HepG2 (cell line): ENCODE measurements around the gene PACC1. TPM values are rescaled to one million over a fixed set of nuclear protein-coding genes. Genes with fewer than 3 reads are reported as not detected.

Experiments
- ATAC-seq: fragments of 200-7000 bp; cut with Tn5 transposase; 3 replicates; pipeline ENCODE4 v1.9.1; 2020; ENCODE audit warnings: mild to moderate bottlenecking, moderate library complexity
- BruUV-seq: library from RNA; stranded (reverse); fragments of 400-500 nt; replicated peaks from 2 replicates; lab custom pipeline; 2021; lab: Mats Ljungman, UMichigan
- CTCF ChIA-PET: fragments of 300-600 bp; formaldehyde crosslinking; extraction: SDS; loops from one replicate; lab custom pipeline; 2021; ENCODE audit warnings: low total read pairs, inconsistent platforms, low intra/inter-chr PET ratio; lab: Yijun Ruan, JAX
- POLR2A ChIA-PET: fragments of 350-600 bp; sonication (Branson Sonifier 250); formaldehyde crosslinking; loops from one replicate; lab custom pipeline; 2020; ENCODE audit warnings: antibody characterized with exemption, inconsistent platforms; lab: Yijun Ruan, JAX
- DNase-seq: peaks from one replicate; pipeline ENCODE4 v3.0.0-alpha.2; 2015; ENCODE audit warnings: low spot score
- FAIRE-seq: peaks from 3 replicates; lab custom pipeline; 2011; peaks lifted over from hg19 to GRCh38; lab: Jason Lieb, UNC
- H2AFZ ChIP-seq: one replicate; pipeline ENCODE4 v1.6.1; 2011; ENCODE audit warnings: low read length, inconsistent platforms
- H3K27ac ChIP-seq: fragments of 300-600 bp; 3 replicates; pipeline ENCODE4 v1.8.0; 2011; ENCODE audit warnings: mixed run types, mild to moderate bottlenecking, mixed read lengths, low read length, inconsistent platforms; ENCODE audit not compliant: insufficient read depth; ENCODE audit errors: extremely low read length
- H3K27me3 ChIP-seq, 2 experiments: fragments of 200-600 bp in 1 of 2; 2 replicates in 1 of 2; 3 replicates in 1 of 2; pipeline versions ENCODE4 v1.6.0 to v1.8.0; 2011; ENCODE audit warnings: low read length in 2 of 2, mild to moderate bottlenecking in 2 of 2, moderate library complexity in 2 of 2, inconsistent platforms in 1 of 2; ENCODE audit not compliant: insufficient read depth in 2 of 2, control insufficient read depth in 1 of 2
- H3K36me3 ChIP-seq, 2 experiments: fragments of 200-600 bp in 1 of 2; replicated peaks in 1 of 2; 2 replicates in 1 of 2; 3 replicates in 1 of 2; pipeline versions ENCODE4 v1.5.1 to v1.8.0; 2011; ENCODE audit warnings: low read length in 2 of 2, inconsistent platforms in 1 of 2; ENCODE audit not compliant: insufficient read depth in 2 of 2, control insufficient read depth in 1 of 2
- H3K4me1 ChIP-seq: 2 replicates; pipeline ENCODE4 v1.5.1; 2012; ENCODE audit warnings: low read length, inconsistent platforms; ENCODE audit not compliant: insufficient read depth
- H3K4me2 ChIP-seq: 2 replicates; pipeline ENCODE4 v1.6.0; 2011; ENCODE audit warnings: low read depth, low read length, inconsistent platforms
- H3K4me3 ChIP-seq, 3 experiments: fragments of 200-600 bp in 1 of 3; sonication (generic), shearing (Covaris generic) in 1 of 3; replicated peaks in 1 of 3; 2 replicates each; pipeline ENCODE4 v1.5.1; 2011 to 2016; ENCODE audit warnings: low read length in 3 of 3, inconsistent platforms in 2 of 3, low read depth in 2 of 3, mild to moderate bottlenecking in 2 of 3, control low read depth in 1 of 3, mixed read lengths in 1 of 3; ENCODE audit not compliant: insufficient read depth in 1 of 3
- H3K79me2 ChIP-seq: one replicate; pipeline ENCODE4 v1.6.1; 2011; ENCODE audit warnings: low read length, inconsistent platforms; ENCODE audit not compliant: insufficient read depth
- H3K9ac ChIP-seq: 2 replicates; pipeline ENCODE4 v1.6.0; 2011; ENCODE audit warnings: mild to moderate bottlenecking, low read depth, low read length, inconsistent platforms; ENCODE audit not compliant: insufficient read depth
- H3K9me3 ChIP-seq: 2 replicates; pipeline ENCODE4 v1.5.1; 2012; ENCODE audit warnings: mild to moderate bottlenecking, low read length
- H4K20me1 ChIP-seq: 2 replicates; pipeline ENCODE4 v1.6.0; 2011; ENCODE audit warnings: inconsistent platforms, mild to moderate bottlenecking, low read length, moderate library complexity; ENCODE audit not compliant: insufficient read depth
- DNMT1 ChIP-seq: sonication (generic); formaldehyde crosslinking; IDR thresholded peaks from 2 replicates; pipeline ENCODE4 v1.5.1; 2020; ENCODE audit warnings: mild to moderate bottlenecking, missing genetic modification reagents
- EHMT2 ChIP-seq: fragments of 200-600 bp; sonication (generic); IDR thresholded peaks from 2 replicates; pipeline ENCODE4 v1.7.0; 2017; ENCODE audit warnings: antibody characterized with exemption, low read depth, low read length, borderline replicate concordance
- ERF ChIP-seq: IDR thresholded peaks from 2 replicates; pipeline ENCODE4 v1.6.1; 2018; ENCODE audit warnings: missing biosample characterization, missing genetic modification reagents
- MBNL3 ChIP-seq: fragments of 250-450 bp; sonication (Bioruptor Pico); conservative IDR thresholded peaks from 2 replicates; pipeline ENCODE4 v1.8.0; 2022; ENCODE audit warnings: mild to moderate bottlenecking, inconsistent platforms
- MIER2 ChIP-seq: IDR thresholded peaks from 2 replicates; pipeline ENCODE4 v1.6.1; 2016; ENCODE audit warnings: missing biosample characterization, missing genetic modification reagents
- SALL1 ChIP-seq: sonication (generic); formaldehyde crosslinking; IDR thresholded peaks from 2 replicates; pipeline ENCODE4 v1.8.0; 2022; ENCODE audit warnings: mild to moderate bottlenecking, missing genetic modification reagents
- THAP11 ChIP-seq: IDR thresholded peaks from 2 replicates; pipeline ENCODE4 v1.6.1; 2016; ENCODE audit warnings: missing biosample characterization, missing genetic modification reagents
- ZBTB7B ChIP-seq: sonication (generic); formaldehyde crosslinking; IDR thresholded peaks from 2 replicates; pipeline ENCODE4 v1.4.0; 2020; ENCODE audit warnings: missing genetic modification reagents
- ZFAT ChIP-seq: sonication (generic); formaldehyde crosslinking; conservative IDR thresholded peaks from 2 replicates; pipeline ENCODE4 v1.8.1; 2023; ENCODE audit warnings: missing genetic modification reagents, inconsistent platforms
- ZNF138 ChIP-seq: sonication (generic); formaldehyde crosslinking; IDR thresholded peaks from 2 replicates; pipeline ENCODE4 v1.5.0; 2020; ENCODE audit warnings: mild to moderate bottlenecking, low read depth, missing genetic modification reagents
- ZNF503 ChIP-seq: sonication (generic); formaldehyde crosslinking; IDR thresholded peaks from 2 replicates; pipeline ENCODE4 v1.4.0; 2020; ENCODE audit warnings: missing genetic modification reagents
- ZNF510 ChIP-seq: sonication (generic); formaldehyde crosslinking; IDR thresholded peaks from 2 replicates; pipeline ENCODE4 v1.4.0; 2020; ENCODE audit warnings: low read depth, mild to moderate bottlenecking, missing genetic modification reagents
- WGBS: methylation state at CpG from one replicate; pipeline ENCODE4 v1.1.6; 2017; ENCODE audit warnings: low lambda C conversion rate; 5-methylcytosine and 5-hydroxymethylcytosine counted together
- in situ Hi-C: cut with HindIII; loops from 2 replicates; pipeline ENCODE4 v1.10.0; 2017; ENCODE audit warnings: low pct_unique_long_range_greater_than_20kb; ENCODE audit not compliant: extremely low pct_ligation_motif_present
- intact Hi-C: fragments of 100-400 bp; cut with micrococcal nuclease; formaldehyde crosslinking; loops from one replicate; pipeline ENCODE4 v1.10.0; 2022; ENCODE audit not compliant: unreplicated experiment
- polyA plus RNA-seq, 8 experiments: library from polyadenylated mRNA; depleted of rRNA in 3 of 8; stranded (reverse) in 7 of 8; unstranded in 1 of 8; fragments of >200 nt; fragmentation: Illumina TruSeq in 4 of 8; extraction: Trizol in 4 of 8; gene quantifications; 2 replicates each; pipeline versions ENCODE4 v1.2.1 to v1.2.3, GENCODE V29; 2011 to 2016; ENCODE audit warnings: low read depth in 4 of 8, missing spikeins in 1 of 8, mixed read lengths in 1 of 8; ENCODE audit not compliant: insufficient read depth in 1 of 8
- total RNA-seq, 5 experiments: library from RNA; depleted of rRNA; stranded (reverse); fragments of >200 nt; fragmentation: Illumina TruSeq; extraction: Trizol; gene quantifications; 2 replicates each; pipeline ENCODE4 v1.2.3, GENCODE V29; 2016; ENCODE audit warnings: low read depth in 1 of 5

The PACC1 gene
- total and polyA plus RNA-seq, 2 of the 13 experiments (the other 11 are each of a cell fraction or from before 2014, with no cell fraction given): 9.4 to 10.7 TPM

GRCh38 chr1:212455401-212455800, 40.7 kb upstream of the PACC1 start:
- CTCF ChIA-PET: interaction anchor here (0.9 to 2.1 kb wide), 3 partner anchors 23 to 393 kb away, joined by 3 to 13 read pairs (median 12); partner anchors contain the start of gene NENF
- no TSS peak for BruUV-seq
- peaks cover 12% of the 10 kb centered on the region; the same call in 1 of the 2 replicates for H3K4me1 ChIP-seq
- H4K20me1 ChIP-seq: no peaks in the 10 kb centered on the region
- H3K4me2 ChIP-seq: no peak overlapping the region
- intact Hi-C loops: loop anchor here (5.0 kb wide), 1 partner anchor 88 kb away; no protein-coding TSS in a partner anchor
- DNase-seq (no peak), ATAC-seq (no peak), FAIRE-seq (no peak)
- peaks cover 10% of the 10 kb centered on the region; the same call in 1 of the 2 replicates for H3K9me3 ChIP-seq
- WGBS: 43% methylated on average over 2 of the region's 2 CpGs
- POLR2A ChIA-PET: interaction anchor here (1.1 kb wide), 1 partner anchor 153 kb away, joined by 5 read pairs; the partner anchor contains the start of gene ATF3
- in situ Hi-C loops: loop anchor here (5.0 to 10.0 kb wide), 2 partner anchors 91 to 393 kb away; no protein-coding TSS in a partner anchor
- H3K9ac ChIP-seq: no peak overlapping the region
- H2AFZ ChIP-seq: no peak overlapping the region
- no peaks in the 10 kb centered on the region for H3K36me3 ChIP-seq
- H3K27me3 ChIP-seq: no peaks in the 10 kb centered on the region
- H3K4me3 ChIP-seq: no peak overlapping the region
- H3K27ac ChIP-seq: no peak overlapping the region
- H3K79me2 ChIP-seq: no peaks in the 10 kb centered on the region
- no peak for TF ChIP-seq ZBTB7B

- H2AFZ ChIP-seq: no peak overlapping the region
- H3K27me3 ChIP-seq: no peaks in the 10 kb centered on the region
- H3K4me2 ChIP-seq: no peak overlapping the region
- no peak for TF ChIP-seq MBNL3 (CRISPR knock-in tag)
- no peak for TF ChIP-seq MIER2 (CRISPR knock-in tag)
- TF ChIP-seq ZNF138 (CRISPR knock-in tag): no peak
- no peak for TF ChIP-seq DNMT1 (CRISPR knock-in tag)
- TF ChIP-seq SALL1 (CRISPR knock-in tag): no peak
- no peak for TF ChIP-seq ZNF503 (CRISPR knock-in tag)
- TF ChIP-seq ERF: no peak
- no peak for TF ChIP-seq ZFAT
- no peak for TF ChIP-seq EHMT2
- no peak for TF ChIP-seq ZNF510 (CRISPR knock-in tag)
- no peak for TF ChIP-seq THAP11 (CRISPR knock-in tag)
- peaks cover 12% of the 10 kb centered on the region; the same call in 1 of the 2 replicates for H3K4me1 ChIP-seq
- BruUV-seq: no TSS peak
- intact Hi-C loops (loop anchor here (5.0 kb wide), 1 partner anchor 87 kb away; no protein-coding TSS in a partner anchor), in situ Hi-C loops (loop anchor here (5.0 to 10.0 kb wide), 2 partner anchors 90 to 392 kb away; no protein-coding TSS in a partner anchor)
- no peaks in the 10 kb centered on the region for H3K36me3 ChIP-seq
- ChIA-PET POLR2A (no interaction called here), CTCF (interaction anchor here (0.9 to 2.1 kb wide), 2 partner anchors 22 to 384 kb away, joined by 3 to 13 read pairs; partner anchors contain the start of gene NENF)
- no peak overlapping the region for H3K9ac ChIP-seq
- H3K9me3 ChIP-seq: peaks cover 10% of the 10 kb centered on the region; the same call in 1 of the 2 replicates
- DNase-seq (no peak), ATAC-seq (no peak), FAIRE-seq (no peak)
- 26% methylated on average over 3 of the region's 3 CpGs for WGBS
- H4K20me1 ChIP-seq: no peaks in the 10 kb centered on the region
- H3K4me3 ChIP-seq: no peak overlapping the region
- no peaks in the 10 kb centered on the region for H3K79me2 ChIP-seq
- no peak overlapping the region for H3K27ac ChIP-seq
Observed at GRCh38 chr1:212454741-212455140, 40.1 kb upstream of the PACC1 start.
